ENCODE data around the gene FAM168A. TPM values are rescaled to one million over a fixed set of nuclear protein-coding genes. Genes with fewer than 3 reads are reported as not detected.

Gene FAM168A, protein sequence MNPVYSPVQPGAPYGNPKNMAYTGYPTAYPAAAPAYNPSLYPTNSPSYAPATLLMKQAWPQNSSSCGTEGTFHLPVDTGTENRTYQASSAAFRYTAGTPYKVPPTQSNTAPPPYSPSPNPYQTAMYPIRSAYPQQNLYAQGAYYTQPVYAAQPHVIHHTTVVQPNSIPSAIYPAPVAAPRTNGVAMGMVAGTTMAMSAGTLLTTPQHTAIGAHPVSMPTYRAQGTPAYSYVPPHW
- total RNA-seq, result 10 to 100 TPM; 17.9 to 33.2 (median 24.7) TPM

DNA sequence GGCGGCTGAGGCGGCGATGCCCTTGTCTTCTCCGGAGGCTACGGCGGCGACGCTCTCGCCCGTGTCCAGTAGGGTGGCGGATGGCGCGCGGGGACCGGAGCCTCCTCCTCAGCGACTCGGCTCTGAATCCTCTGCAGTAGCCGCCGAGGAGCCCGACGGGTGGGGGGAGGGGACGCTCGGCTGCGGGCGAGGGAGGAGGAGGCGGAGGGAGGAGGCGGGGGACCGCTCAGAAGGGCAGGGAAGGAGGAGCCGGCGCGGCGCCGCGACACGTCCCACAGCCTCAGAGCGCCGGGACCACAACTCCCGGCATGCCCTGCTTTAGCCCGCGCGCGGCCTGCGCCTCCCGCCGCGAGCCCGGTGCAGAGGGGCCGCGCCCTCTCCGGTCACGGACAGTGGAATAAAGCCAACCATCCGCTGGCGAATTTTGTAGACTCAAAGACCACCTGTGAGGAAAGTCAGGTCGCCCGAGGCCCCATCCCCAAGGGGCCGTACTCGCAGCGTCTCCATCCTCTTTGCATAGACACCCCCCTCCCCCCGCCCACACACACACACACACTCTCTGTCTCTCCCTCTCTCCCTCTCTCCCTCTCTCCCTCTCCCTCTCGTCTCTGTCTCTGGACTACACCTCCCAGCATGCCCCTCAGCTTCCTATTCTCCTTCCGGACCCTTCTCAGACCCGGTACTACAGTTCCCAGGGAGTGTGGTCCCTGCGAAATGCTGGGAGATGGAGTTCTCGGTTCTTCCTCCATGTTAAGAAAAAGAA lies at the start of gene FAM168A:
TSS of gene FAM168A (minus strand) at position 157 of the 763 bp plus-strand sequence. CDS start 129,638 bp downstream, outside the sequence.
- TF ChIP-seq CTCF (IDR thresholded peaks at IDR 0.05; ENCODE audit: low read depth), result no peak

DNA sequence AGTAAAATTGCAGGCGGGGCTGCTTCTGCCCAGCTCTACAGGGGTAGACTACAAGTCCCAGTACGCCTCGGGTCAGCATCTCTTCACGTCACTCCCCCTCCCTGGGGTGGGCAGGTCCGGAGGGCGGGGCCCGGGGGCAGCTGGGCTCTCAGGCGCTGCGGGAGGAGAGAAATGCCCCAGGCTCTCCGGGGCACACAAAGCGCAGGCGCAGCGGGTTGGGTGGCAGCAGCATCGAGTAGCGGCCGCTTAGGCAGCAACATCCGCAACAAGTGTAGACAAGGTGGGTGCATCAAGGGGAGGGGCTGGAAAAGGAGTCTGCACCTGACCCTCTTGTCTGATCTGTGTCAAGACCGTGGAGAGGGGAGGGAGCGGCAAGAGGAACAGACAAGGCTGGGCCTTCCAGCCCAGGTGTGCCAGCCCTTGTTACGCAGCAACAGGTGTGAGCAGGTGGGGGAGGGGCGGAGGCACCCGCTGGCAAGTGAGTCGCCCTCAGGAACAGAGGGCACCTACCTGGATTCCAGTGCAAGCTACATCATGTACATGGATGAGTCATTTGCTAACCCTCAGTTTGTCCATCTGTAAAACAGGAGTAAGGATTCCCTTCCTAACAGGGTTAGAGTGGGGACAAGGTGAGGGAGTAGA lies 49.7 kb upstream of the FAM168A start:
- no peak for TF ChIP-seq CTCF (IDR thresholded peaks at IDR 0.05; ENCODE audit: low read depth)

DNA sequence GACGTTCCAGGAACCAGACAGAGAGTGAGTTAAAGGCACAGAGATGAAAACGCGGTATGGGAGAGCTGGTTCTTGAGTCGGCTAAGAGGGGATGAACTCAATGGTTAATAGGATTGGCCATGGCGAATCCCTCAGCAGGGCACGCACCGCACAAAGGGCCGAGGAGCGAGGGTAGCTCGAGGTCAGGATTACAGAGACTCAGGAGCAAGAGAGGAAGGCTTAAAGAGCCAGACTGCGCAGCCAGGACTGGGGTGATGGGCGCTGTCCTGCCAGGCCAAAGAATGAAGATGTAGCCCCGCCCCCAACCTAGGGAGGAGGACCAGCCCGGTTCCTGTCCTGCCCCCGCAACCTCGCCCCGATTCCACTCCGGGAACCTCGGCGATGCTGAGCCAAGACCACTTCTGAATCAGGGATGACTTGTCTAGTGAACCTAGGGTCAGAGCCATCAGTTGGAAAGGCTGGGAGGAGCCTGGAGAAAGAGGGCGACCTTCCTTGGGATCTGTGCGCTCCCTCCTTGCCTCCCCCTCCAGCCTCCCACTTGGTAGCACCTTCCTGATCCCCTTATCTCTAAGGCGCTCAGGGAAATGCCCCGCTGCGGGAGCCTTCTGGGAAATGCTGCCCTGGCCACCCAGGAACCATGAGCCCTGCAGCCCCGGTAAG lies 48.2 kb upstream of the FAM168A start, which contains the start of gene PLEKHB1:
TSS of gene PLEKHB1 (plus strand) at position 610 of the 660 bp plus-strand sequence. CDS start at position 638, 28 bp downstream.
- TF ChIP-seq CTCF (IDR thresholded peaks at IDR 0.05; ENCODE audit: low read depth), result no peak

GRCh38 chr11:73645121-73645969 lies 47.4 kb upstream of the FAM168A start:
- no peak for TF ChIP-seq CTCF (IDR thresholded peaks at IDR 0.05; ENCODE audit: low read depth)

DNA sequence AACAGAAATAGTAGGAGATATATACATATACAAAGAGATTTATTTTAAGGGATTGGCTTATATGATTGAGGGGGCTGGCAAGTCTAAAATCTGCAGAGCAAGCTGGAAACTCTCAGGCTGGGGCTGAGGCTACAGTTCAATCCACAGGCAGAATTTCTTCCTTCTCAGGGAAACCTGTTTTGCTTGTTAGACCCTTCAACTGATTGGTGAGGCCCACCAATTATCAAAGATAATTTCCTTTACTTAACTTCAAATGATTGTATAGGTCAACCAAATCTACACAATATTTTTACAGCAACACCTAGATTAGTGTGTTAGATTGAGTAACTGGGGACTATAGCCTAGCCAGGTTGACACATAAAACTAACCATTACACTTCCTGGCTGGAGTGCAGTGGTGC lies 43.8 kb upstream of the FAM168A start:
- TF ChIP-seq CTCF (IDR thresholded peaks at IDR 0.05; ENCODE audit: low read depth), result no peak

- TF ChIP-seq CTCF (IDR thresholded peaks at IDR 0.05; ENCODE audit: low read depth), result no peak
Observed at GRCh38 chr11:73640592-73640991, 42.7 kb upstream of the FAM168A start.
